ENCODE results near the gene VTI1B. TPM values are rescaled to one million over a fixed set of nuclear protein-coding genes. Genes with fewer than 3 reads are reported as not detected.
A peak's percentile ranks its signal among the peaks of the same experiment; 100 is the strongest.
"Not testable (repeated sequence)": the region's sequence is repeated elsewhere in the genome, so short reads cannot be mapped to it uniquely, and the experiment has no call there.

The VTI1B gene
- total RNA-seq, 1 donor from 2014 or later, result 75.3 TPM

- Mint-ChIP-seq H3K27me3 (peaks cover 15% of the 10 kb centered on the region), H3K4me1 (peaks cover 2% of the 10 kb centered on the region), H3K36me3 (ENCODE audit: low read depth) (no peaks in the 10 kb centered on the region), H3K9me3 (no peaks in the 10 kb centered on the region), H3K27ac (no peak overlapping the region), H3K4me3 (no peak overlapping the region)
- intact Hi-C loops (cut with micrococcal nuclease), result no loop called here
- no peak for DNase-seq
Observed at GRCh38 chr14:67607646-67608045, 66.8 kb downstream of the VTI1B start.

- Mint-ChIP-seq H3K4me3 (no peak overlapping the region), H3K4me1 (peaks cover 20% of the 10 kb centered on the region), H3K9me3 (peaks cover 4% of the 10 kb centered on the region), H3K27me3 (peaks cover 18% of the 10 kb centered on the region), H3K27ac (no peak overlapping the region), H3K36me3 (ENCODE audit: low read depth) (peaks cover 2% of the 10 kb centered on the region)
- DNase-seq, result no peak
- intact Hi-C loops (cut with micrococcal nuclease), result no loop called here
Observed at GRCh38 chr14:67602995-67603545, 71.4 kb downstream of the VTI1B start.

- Mint-ChIP-seq H3K27ac (no peak overlapping the region), H3K4me3 (no peak overlapping the region)
- intact Hi-C loops (cut with micrococcal nuclease), result no loop called here
Observed at GRCh38 chr14:67602076-67602475, 72.4 kb downstream of the VTI1B start.

GRCh38 chr14:67600562-67600974 lies 73.9 kb downstream of the VTI1B start:
- Mint-ChIP-seq H3K27ac (peak overlapping the region; percentile 96), H3K4me1 (peaks cover 30% of the 10 kb centered on the region), H3K27me3 (peaks cover 14% of the 10 kb centered on the region), H3K4me3 (peak overlapping the region; percentile 90)
- intact Hi-C loops (cut with micrococcal nuclease), result loop anchor here (1.0 kb wide), 4 partner anchors 19 to 95 kb away; partner anchors contain the start of genes ARG2, PLEKHH1, RDH11 and VTI1B
- not testable (repeated sequence) for H3K36me3 Mint-ChIP-seq (ENCODE audit: low read depth); H3K9me3 Mint-ChIP-seq; DNase-seq

More at GRCh38 chr14:67602076-67602475, 72.4 kb downstream of the VTI1B start:
- peaks cover 4% of the 10 kb centered on the region for H3K9me3 Mint-ChIP-seq
- H3K36me3 Mint-ChIP-seq (ENCODE audit: low read depth), result peaks cover 2% of the 10 kb centered on the region
- DNase-seq, result no peak
- H3K4me1 Mint-ChIP-seq, result peaks cover 25% of the 10 kb centered on the region
- H3K27me3 Mint-ChIP-seq, result peaks cover 16% of the 10 kb centered on the region

GRCh38 chr14:67599698-67600561 lies 74.5 kb downstream of the VTI1B start, which contains the start of gene PIGH:
TSS of gene PIGH (minus strand) at chr14:67600268. CDS start at chr14:67600203, 65 bp downstream.
- peaks cover 31% of the 10 kb centered on the region for H3K4me1 Mint-ChIP-seq
- H3K36me3 Mint-ChIP-seq (ENCODE audit: low read depth), result peaks cover 7% of the 10 kb centered on the region
- intact Hi-C loops (cut with micrococcal nuclease), result loop anchor here (1.0 kb wide), 4 partner anchors 19 to 95 kb away; partner anchors contain the start of genes ARG2, PLEKHH1, RDH11 and VTI1B
- H3K27ac Mint-ChIP-seq, result peak within 1 kb of the TSS; percentile 96
- H3K9me3 Mint-ChIP-seq, result peaks cover 4% of the 10 kb centered on the region
- peaks cover 14% of the 10 kb centered on the region for H3K27me3 Mint-ChIP-seq
- peak within 1 kb of the TSS; percentile 90 for H3K4me3 Mint-ChIP-seq
- peak; percentile 99 for DNase-seq

Other genes starting within 250 kb of the VTI1B start
- gene TMEM229B, start 185.9 kb downstream of the VTI1B start, total RNA-seq, result 2.4 and 2.7 TPM in 2 replicates
- 1.5 and 1.7 TPM in 2 replicates for gene PLEKHH1, start 141.3 kb downstream of the VTI1B start, total RNA-seq
- gene PIGH, start 74.4 kb downstream of the VTI1B start, total RNA-seq, result 21.2 and 22.7 TPM in 2 replicates
- gene ARG2, start 54.7 kb downstream of the VTI1B start, total RNA-seq, result 4.7 and 5.0 TPM in 2 replicates
- gene RDH11, start 21.1 kb upstream of the VTI1B start, total RNA-seq, result 66.2 and 67.7 TPM in 2 replicates
- gene RDH12, start 27.3 kb upstream of the VTI1B start, total RNA-seq, result not detected in 2 replicates
- 13.5 and 15.8 TPM in 2 replicates for gene ZFYVE26, start 142.0 kb upstream of the VTI1B start, total RNA-seq
- gene RAD51B, start 145.1 kb upstream of the VTI1B start, total RNA-seq, result 28.5 and 29.3 TPM in 2 replicates

Measured in activated CD4-positive, alpha-beta T cell treated with anti-CD3 and anti-CD28 coated beads, Interleukin-2, amount 10 ng/mL, durations not matched to agents 24 days and 14 days (primary cell).